GM12892 (cell line): ENCODE data around the gene BCL10.

Source experiments
- POLR2A ChIP-seq: IDR thresholded peaks from 2 replicates; pipeline ENCODE4 v1.6.1; 2011; ENCODE audit warnings: low read depth, low read length, control low read depth
- POLR2AphosphoS5 ChIP-seq: IDR thresholded peaks from 2 replicates; pipeline ENCODE4 v1.6.1; 2011; ENCODE audit warnings: low read depth, low read length, control low read depth

DNA sequence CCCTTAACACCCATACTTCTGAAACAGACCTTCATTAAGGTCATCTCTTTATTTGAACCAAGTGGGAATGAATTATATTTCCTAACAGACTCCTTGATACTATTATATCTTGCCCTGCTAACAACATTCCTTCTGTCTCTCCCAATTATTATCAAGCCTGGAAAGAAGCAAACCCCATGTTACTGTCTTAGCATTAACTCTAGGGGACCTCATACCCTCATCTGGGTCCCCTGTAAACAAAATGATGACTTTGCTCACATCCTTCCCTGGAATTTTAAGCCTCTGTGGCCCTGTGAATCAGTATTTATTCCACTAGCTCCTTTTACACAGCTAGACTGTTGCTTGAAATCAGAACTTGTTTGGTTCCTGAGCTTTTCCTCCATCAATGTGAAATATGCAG, 38.3 kb upstream of the BCL10 start:
- TF ChIP-seq POLR2A (no peak), POLR2AphosphoS5 (no peak)
